ENCODE data around the gene TJP3.

DNA sequence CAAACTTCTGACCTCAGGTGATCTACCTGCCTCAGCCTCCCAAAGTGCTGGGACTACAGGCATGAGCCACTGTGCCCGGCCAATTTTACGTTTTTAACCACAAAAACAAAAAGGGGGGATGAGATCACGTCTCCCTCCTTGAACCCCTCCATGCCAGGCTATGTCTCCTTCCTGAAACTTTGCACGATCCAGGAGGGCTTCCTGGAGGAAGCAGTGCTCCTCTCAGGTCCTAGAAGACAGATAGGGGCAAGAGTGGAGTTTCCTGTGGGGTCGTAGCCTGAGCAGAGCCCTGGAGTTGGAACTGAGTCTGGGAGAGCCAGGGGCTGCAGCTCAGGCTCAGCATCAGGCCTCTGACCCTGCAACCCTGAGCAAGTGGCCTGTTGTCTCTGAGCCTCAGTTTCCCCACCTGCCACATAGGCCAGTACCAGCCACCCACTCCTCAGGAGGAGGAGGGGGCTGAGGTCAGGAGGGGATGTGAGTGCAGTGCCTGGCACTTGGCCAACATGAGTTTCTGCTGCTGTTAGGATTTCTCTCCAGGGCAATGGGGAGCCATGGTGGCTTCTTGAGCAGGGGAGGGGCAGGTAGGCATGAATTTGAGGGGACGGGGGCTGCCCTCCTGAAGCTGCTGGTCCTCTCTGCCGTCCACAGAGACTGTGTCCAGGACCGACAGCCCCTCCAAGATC, 37.3 kb downstream of the TJP3 start:
- no peak for TF ChIP-seq EZH2 (IDR thresholded peaks at IDR 0.05; ENCODE audit: low read depth, unreplicated experiment)
- no peak for TF ChIP-seq POLR2AphosphoS5 (IDR thresholded peaks at IDR 0.05; ENCODE audit: low read depth)
- TF ChIP-seq, protein P1, sequence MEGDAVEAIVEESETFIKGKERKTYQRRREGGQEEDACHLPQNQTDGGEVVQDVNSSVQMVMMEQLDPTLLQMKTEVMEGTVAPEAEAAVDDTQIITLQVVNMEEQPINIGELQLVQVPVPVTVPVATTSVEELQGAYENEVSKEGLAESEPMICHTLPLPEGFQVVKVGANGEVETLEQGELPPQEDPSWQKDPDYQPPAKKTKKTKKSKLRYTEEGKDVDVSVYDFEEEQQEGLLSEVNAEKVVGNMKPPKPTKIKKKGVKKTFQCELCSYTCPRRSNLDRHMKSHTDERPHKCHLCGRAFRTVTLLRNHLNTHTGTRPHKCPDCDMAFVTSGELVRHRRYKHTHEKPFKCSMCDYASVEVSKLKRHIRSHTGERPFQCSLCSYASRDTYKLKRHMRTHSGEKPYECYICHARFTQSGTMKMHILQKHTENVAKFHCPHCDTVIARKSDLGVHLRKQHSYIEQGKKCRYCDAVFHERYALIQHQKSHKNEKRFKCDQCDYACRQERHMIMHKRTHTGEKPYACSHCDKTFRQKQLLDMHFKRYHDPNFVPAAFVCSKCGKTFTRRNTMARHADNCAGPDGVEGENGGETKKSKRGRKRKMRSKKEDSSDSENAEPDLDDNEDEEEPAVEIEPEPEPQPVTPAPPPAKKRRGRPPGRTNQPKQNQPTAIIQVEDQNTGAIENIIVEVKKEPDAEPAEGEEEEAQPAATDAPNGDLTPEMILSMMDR (conservative IDR thresholded peaks at IDR 0.05; ENCODE audit: low read depth in 2 of 2): no peak
- TF ChIP-seq JUNB (IDR thresholded peaks at IDR 0.05; ENCODE audit: unreplicated experiment): no peak
- no peak for TF ChIP-seq STAT1 (IDR thresholded peaks at IDR 0.05; ENCODE audit: unreplicated experiment)
- TF ChIP-seq, protein P2, sequence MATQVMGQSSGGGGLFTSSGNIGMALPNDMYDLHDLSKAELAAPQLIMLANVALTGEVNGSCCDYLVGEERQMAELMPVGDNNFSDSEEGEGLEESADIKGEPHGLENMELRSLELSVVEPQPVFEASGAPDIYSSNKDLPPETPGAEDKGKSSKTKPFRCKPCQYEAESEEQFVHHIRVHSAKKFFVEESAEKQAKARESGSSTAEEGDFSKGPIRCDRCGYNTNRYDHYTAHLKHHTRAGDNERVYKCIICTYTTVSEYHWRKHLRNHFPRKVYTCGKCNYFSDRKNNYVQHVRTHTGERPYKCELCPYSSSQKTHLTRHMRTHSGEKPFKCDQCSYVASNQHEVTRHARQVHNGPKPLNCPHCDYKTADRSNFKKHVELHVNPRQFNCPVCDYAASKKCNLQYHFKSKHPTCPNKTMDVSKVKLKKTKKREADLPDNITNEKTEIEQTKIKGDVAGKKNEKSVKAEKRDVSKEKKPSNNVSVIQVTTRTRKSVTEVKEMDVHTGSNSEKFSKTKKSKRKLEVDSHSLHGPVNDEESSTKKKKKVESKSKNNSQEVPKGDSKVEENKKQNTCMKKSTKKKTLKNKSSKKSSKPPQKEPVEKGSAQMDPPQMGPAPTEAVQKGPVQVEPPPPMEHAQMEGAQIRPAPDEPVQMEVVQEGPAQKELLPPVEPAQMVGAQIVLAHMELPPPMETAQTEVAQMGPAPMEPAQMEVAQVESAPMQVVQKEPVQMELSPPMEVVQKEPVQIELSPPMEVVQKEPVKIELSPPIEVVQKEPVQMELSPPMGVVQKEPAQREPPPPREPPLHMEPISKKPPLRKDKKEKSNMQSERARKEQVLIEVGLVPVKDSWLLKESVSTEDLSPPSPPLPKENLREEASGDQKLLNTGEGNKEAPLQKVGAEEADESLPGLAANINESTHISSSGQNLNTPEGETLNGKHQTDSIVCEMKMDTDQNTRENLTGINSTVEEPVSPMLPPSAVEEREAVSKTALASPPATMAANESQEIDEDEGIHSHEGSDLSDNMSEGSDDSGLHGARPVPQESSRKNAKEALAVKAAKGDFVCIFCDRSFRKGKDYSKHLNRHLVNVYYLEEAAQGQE (IDR thresholded peaks at IDR 0.05; ENCODE audit: unreplicated experiment): no peak
- no peak for TF ChIP-seq CREB1 (CRISPR knock-in tag; IDR thresholded peaks at IDR 0.05; ENCODE audit: low read depth)
- TF ChIP-seq ZNF114 (CRISPR knock-in tag; IDR thresholded peaks at IDR 0.05): no peak

All from GM23338 (cell line).